HS-5 (cell line): ENCODE results near the gene ADAM12.

Source experiments
- DNase-seq: peaks from one replicate; pipeline ENCODE4 v3.0.0-alpha.2; 2012; ENCODE audit warnings: low read depth

The ADAM12 gene

DNA sequence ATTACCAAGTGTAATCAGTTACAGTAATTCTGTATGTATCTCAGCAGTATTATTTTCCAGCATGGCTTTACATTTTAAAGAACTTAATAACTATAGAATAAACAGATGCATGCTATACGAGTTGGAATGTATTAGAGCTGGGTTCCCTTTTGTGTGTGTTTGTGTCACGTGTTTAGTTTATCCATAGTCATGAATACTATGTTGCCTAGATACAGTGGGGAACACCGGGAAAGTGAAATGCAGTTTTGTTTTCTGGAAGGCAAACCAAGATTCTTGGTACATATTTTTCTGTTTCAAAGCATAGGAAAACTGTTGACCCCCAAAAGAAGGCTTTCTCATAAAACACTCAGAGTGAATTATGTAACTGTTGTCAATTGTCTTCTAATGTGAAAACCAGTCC, 372.9 kb downstream of the ADAM12 start:
- no peak for DNase-seq

DNA sequence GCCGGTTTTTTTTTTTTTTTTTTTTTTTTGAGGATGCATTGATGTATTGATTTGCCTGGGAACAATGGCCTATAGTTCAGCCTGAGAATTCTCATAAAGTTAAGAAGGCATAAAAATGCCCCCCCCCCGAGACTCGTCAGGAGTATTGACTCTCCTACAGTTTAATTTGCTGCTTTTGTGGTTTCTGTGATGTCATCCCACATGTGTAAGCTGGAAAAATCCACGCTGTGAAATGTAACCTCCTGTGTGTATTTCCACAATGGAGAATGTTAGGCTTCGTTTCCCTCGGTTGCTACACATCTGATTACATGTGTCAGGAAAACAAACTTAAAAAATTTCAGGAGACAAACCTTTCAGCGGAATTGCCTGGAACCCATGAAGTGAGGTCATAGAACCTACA, 374.0 kb downstream of the ADAM12 start:
- DNase-seq, result peak; percentile 25

DNA sequence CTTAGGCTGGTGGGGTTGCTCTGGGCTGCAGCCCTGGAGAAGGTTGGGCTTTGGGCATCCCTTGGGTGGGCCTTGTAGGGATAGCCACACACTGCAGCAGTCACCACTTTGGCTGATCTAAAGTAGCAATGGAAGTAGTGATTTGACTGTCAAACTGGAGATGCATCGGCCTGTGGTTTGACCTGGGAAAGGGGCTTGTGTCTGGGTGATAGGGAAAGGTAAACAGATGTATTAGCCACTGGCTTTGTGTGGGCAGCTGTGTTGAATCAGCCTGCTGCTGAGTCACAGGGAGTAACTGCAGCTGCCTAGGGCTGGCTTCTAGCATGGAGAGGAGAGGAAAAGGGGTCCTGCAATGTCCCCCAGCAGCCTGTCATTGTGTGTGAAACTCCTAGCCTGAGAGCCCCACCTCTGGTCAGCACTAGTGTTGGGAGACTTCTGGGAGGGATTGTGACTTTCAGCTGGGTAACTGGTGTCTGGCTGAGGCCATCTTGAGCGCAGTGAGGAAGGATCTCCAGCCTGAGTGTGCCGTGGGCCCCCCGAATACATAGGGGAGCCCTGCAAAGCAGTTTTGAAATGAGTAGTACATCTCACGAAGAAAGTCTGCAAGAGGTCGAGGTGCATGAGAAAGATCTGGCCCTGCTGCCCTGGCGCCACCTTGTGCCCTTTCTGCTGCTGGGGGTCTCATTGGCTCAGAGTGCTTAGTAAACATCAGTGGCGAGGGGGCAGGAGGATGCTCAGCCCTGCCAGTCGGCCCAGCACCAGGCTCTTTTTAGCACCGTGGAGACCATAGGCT, 374.6 kb downstream of the ADAM12 start:
- peak; percentile 47 for DNase-seq

DNA sequence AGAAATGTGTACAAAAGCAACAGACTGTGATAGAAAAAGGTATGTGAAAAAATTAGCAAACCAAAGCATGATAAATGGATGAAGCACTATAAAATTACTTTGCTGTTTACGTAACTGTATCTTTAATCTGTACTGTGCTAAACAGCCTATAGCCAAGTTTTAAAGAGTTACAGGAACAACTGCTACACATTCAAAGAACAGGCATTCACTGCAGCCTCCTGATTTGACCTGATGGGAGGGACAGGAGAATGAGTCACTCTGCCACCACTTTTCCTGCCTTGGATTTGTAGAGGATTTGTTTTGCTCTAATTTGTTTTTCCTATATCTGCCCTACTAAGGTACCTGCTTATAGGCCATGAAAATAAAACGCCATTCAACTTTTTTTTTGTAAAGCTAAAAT, 375.8 kb downstream of the ADAM12 start:
- DNase-seq, result no peak

DNA sequence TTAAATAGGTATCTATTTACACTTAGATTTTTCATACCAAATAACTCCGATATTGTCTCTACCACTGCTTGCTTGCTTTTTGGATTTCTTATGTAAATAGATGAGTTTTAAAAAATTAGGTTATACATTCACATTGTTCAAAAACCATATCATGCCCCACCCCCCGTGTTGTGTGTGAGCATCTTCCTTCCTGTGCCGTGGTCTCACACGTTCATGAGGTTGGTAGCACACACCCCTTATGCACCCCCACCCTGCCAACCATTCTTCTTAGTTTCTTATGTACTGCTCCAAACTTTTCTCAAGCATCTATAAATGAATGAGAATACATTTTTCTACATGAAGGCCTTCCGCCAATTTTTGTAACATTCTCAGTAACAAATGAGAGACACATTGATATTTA, 376.3 kb downstream of the ADAM12 start:
- no peak for DNase-seq

DNA sequence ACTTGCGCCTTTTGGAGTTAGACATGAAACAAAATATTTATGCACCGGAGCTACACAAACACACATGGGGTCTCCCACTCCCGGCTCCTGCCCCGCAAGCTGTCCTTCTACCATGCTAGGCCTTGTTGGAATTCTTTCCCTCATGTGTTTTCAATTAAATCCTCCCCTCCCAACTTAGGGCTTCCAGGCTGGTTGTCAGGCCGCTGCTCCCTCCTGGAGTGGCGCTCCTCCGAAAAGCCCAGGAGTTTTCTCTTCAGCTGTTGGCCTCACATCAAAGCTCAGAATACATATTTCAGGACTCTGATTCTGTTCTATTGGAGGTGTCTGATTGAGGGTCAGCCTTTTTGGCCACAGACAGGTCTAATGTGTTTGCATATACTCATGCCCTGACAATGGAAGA, 378.6 kb downstream of the ADAM12 start:
- no peak for DNase-seq

DNA sequence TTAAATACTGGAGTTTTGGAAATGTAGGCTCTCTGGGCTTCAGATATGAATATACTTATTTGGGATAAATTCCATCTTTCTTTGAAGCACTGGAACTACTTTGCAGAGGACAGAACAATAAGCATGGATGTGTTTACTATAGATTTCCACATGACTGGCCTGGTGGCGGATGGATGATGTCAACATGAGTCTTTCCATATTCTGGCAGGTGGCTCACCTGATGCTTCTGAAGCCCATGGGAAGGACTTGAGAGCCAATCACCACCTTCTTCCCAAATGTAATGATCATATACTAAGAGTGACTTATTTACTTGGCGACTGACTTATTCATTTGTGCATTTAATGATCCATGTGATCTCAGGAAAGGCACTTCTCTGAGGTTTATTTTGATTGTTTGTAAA, 381.4 kb downstream of the ADAM12 start:
- no peak for DNase-seq

DNA sequence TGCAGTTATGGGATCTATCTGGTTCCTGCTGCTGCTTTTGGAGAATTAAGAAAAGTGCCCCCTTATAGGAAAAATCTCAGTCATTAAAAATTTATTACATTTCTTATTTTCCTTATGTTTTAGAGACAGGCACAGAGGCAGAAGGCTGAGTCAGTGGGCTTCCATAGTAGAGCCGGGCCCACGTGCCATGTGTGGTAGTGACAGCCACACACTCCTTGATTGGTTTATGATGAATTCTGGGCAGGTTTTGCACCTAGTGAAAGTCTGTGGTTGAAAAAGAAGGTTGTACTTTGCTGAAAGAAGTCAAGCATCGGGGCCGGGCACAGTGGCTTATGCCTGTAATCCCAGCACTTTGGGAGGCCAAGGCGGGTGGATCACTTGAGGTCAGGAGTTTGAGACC, 382.0 kb downstream of the ADAM12 start:
- no peak for DNase-seq

DNA sequence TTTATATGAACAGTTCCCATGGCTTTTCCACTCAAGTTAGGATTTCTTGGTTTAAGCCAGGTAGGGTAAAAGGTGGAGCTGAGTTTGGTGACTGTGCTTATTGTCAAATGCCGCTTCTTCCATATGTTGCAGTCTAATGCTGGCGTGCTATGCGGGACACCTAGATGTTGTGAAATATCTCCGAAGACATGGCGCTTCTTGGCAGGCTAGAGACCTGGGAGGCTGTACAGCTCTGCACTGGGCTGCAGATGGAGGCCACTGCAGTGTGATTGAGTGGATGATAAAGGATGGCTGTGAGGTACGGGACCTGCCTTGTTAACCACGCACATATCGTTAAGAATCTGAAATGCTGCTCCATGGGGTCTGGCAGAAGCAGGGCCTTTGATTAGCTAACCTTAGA, 383.5 kb downstream of the ADAM12 start:
- no peak for DNase-seq

DNA sequence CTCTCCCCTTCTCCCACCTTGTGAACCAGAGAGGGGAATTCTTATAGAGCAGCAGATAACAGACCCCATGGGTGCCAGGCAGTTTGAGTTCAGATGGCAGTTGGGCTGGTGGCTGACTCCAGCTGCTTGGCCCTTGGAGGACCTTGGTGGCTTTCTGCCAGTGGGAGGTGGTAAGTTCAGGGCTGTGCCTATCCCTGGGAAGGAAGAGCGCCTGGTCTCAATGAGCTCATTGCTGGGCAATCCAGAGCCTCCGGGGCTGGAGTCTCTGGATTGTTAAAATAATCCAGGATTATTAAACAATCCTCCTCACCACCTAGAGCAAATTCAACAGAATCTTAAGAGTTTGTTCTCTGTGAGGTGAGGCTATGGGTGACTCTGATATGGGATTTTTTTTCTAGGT, 386.7 kb downstream of the ADAM12 start:
- DNase-seq, result no peak

DNA sequence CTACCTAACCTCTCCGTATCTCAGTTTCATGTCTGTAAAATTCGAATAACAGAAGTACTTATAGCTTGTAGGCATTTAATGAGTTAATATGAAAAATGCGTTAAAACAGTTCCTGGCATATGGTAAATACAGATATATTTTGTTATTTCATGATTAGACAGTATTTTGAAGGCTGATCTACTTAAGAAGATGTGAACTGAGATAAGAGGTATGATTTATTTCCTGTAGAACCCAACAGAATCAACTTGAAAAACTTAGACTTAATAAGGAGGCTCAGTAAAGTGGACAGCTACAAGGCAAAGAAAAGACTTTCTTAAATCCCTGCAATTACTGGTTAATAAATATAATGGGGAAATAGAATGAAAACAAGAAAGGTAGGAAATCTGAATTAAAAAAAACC, 388.6 kb downstream of the ADAM12 start:
- DNase-seq, result no peak

DNA sequence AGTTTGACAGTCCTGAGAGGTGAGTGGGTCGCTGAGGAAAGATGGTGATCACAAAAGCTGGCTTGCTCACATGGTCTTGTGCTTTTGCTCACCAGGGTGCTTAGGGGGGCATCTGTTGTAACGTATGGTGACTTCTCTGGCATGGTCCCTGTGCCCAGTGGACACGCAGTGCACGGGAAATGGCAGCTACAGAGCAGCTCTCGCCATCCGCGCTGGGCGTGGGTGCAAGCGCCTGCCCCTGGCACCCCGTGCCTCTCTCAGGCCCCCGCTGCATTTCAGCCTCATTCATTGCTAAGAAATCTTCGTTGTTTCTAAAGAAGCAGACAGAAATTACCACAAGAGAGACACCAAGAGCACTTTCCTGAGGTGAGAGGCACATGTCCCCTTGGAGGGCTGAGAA, 390.7 kb downstream of the ADAM12 start:
- no peak for DNase-seq

DNA sequence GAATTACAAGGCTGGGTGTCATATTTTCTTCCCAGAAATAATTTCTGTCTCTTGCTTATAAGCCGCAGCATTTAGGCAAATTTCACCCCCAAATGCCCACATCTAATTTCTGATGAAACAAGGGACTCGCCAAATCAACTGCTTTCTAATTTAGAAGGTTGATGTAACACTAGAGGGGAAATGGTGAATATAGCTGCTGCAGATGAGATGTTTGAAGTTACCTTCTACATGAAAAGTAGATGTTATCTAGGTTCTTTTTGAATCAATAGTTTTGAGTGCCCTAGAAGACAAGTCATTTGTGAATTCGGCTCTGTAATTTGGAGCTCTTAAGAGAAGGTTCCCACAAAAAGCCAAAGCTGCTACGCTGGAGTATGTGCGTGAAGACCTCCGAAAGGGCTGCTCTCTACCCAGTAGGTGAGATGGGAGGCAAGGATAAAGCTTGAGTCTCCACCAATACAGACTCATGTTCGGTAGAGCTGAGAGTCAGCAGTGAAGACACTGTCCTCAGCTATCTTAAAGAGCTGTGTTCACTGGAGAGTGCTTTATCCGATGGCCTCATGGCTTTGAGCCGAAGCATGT, 392.5 kb downstream of the ADAM12 start:
- no peak for DNase-seq

DNA sequence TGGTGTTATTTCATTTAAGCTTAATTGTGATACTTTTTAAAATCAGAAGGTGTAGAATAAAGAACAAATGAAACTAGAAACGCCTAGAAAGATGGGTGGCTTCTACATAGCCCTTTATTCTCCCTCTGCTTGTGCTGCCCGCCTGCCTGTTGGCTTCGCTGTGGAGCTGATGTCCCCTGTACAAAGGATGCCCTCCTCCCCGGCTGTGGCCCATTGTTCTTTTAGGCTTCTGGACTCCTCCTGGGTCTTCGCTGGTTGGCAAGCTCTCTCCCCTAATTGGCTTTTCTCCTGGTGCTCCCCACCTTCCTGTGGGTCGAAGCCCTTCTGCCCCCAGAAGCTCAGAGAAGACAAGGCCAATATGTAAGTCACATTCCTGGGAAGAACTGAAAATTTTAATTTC, 393.7 kb downstream of the ADAM12 start:
- DNase-seq, result no peak

DNA sequence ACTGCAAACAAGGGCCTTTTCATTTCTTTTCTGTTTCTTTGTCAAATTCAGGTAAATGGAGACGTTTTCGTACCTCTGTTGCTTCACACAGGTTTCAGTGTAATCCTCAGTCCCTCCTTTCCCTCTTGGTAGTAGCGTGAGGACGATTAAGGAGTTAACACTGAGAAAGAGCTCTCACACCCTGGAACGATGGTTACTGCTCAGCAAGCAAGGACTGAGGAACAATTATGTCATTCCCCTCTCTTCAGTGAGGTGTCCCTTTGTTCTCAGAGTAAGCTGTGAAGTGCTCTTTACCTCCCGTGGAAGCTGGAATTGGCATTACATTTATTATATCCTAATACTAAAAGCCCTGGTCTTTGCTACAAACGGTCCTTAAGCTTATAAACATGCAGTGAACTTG, 396.0 kb downstream of the ADAM12 start:
- no peak for DNase-seq

DNA sequence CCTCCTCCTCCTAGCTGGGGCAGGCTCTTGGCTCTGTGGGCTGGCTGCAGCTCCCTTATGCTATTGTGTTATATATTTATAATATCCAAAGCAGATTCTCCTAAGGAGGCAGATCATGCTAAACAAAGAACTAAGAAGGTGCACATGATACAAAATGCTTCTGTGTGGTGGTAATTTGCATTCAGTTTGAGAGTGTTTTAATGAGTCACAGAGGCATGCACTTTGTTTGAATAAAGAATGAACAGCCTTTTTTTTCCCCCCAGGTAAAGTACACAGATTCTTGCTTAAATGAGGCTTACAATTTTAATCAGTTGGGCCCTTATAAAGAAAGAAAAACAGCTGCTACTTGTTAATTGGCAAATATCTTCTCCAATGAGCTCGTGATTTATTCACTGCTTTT, 396.9 kb downstream of the ADAM12 start:
- no peak for DNase-seq

DNA sequence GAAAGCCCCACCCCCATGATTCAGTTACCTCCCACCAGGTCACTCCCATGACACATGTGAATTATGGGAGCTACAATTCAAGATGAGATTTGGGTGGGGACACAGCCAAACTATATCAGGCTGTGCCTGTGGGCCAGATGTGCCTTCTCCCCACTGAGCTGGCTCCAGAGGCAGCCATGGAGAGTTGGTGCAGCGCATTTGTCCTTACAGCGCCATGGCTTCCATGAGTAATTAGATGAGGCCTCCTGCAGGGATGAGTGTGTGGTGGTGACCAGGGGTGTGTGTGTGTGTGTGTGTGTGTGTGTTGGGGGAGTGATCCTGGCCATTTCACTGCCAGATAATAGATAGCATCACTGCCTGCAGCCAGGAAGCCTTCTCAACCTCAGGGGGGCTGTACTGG, 397.3 kb downstream of the ADAM12 start:
- no peak for DNase-seq

DNA sequence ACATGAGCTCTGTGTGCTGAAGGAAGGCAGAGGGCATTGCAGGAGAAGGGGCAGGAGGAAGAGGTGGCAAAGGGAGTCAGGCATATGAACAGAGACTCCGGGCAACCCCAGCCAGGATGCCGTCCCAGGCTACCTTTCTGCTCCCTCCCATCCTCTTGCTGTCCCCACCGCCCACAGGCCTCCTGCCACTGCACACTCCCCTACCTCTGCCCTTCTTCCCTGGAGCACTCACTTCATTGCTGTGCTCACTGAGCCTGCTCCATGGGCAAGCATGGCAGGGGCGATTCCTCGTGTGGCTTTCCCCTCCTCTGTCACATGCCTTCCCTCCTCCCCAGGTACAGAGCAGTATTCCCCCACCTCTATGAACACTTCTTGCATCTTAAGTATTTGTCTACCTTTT, 398.5 kb downstream of the ADAM12 start:
- no peak for DNase-seq

DNA sequence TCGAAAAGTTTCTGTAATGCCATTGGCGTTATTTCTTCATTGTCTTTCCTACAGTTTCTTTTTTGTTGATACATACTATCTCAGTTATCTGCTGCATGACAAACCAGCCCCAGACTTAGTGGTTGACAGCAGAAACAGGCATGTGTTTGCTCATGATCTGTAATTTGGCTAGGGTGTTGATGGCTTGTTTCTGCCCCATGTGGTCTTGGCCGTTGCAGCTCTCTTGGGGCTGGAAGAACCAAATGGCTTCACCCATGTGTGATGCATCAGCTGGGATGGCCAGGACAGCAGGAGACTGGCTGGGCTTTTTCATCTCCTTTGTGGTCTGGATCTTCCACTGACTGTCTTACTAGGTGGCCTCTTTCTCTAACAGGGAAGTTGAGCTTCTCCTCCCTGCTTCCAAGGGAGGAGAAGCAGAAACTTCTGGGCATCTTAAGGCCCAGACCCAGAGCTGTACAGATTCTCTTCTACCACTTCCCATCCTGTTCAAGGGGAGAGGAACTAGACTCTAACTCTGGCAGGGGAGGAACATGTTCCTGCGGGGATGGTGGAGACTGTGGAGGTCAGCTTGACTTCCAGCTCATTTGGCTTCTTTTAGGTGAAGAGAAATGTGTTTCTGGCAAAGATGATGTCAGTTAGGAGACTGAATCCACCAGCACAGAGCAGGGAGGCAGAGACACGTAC, 402.6 kb downstream of the ADAM12 start:
- DNase-seq, result no peak

DNA sequence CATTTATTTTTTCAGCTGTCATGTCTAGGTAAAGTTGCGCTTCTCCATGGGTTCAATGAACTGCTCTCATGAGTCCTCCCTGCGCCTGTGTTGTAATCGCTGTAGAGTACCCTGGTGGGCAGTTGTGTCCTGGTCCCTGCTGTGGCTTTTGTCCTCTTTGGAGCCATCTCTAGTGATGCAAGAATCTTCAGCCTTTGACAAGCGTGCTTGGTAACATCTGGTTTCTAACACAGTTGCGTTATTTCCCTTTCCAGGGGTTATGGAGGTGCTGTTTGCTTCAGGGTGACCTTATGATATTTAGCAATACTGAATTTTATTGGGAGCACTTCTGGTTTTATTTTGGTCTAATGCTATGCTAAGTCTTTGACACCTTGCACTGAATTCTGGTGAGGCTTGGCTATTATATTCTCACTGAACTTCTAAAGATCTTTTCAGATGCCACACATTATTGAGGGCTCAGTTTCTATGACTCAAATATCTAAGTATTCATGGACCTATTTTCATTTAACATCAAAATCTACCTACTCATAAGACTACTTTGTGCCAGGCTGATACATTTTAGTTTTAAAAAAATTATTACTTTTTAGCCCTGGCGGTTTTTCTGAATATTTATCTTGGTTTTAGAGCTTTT, 403.3 kb downstream of the ADAM12 start:
- DNase-seq, result no peak

DNA sequence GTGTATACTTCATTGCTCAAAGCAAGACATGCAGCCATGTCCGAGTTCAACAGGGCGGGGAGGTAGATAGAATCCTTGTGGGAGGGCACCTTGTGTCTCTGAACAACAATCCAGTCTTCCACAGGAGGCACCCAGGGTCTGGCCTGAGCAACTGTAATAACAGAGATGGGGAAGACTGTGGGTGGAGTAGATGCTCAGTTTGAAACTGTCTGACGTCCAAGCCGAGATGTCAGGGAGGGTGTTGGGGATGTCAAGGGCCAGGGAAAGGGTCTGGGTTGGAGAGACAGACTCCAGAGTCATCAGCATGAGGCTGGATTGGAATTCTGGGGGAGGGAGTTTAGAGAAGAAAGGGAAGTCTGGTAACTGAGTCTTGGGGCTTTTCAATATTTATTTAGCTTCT, 403.9 kb downstream of the ADAM12 start:
- no peak for DNase-seq

DNA sequence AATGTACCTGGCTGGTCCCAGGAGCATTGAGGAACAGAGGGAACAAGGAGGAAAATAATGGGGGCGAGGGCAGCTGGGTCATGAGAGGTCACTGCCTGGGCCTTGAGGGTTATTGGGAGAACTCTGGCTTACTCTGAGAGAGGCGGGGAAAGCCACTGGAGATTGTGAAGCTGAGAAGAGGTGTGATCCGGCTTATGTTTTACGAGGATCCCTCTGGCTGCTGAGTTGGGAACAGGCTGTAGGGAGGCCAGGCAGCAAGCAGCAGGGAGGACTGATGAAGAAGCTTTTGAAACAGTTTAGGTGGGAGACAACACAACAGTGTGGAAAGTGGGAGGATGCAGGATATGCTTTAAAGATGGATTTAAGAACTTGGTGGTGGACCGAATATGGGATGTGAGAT, 404.6 kb downstream of the ADAM12 start:
- DNase-seq, result no peak

DNA sequence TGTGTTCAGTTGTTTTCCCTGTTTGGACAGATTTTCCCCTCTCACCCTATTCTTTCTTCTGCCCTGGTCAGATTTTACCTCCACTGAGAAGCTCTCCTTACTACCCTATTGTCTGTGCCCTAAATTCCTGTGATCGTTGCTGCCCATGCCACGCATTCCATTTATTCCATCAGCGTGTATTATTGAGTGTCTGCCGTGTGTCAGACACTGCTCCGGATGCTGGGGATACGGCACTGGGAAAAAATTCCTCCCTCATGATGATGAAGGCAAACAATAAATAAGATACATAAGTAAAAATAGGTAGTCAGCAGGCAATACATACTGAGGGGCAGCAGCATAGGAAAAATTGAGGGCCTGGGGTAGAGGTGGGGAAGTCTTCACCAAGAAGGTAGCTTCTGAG, 405.1 kb downstream of the ADAM12 start:
- DNase-seq, result no peak
